GM11168 (cell line): ENCODE results near the gene NUDT19.
"Not testable (repeated sequence)": the region's sequence is repeated elsewhere in the genome, so short reads cannot be mapped to it uniquely, and the experiment has no call there.

Source experiments
- in situ Hi-C: fragments of 300-500 bp; cut with MboI; formaldehyde crosslinking; loops from one replicate; pipeline ENCODE4 v1.12.0; 2022; ENCODE audit warnings: low sequenced_read_pairs; ENCODE audit not compliant: unreplicated experiment

NUDT19 gene

DNA sequence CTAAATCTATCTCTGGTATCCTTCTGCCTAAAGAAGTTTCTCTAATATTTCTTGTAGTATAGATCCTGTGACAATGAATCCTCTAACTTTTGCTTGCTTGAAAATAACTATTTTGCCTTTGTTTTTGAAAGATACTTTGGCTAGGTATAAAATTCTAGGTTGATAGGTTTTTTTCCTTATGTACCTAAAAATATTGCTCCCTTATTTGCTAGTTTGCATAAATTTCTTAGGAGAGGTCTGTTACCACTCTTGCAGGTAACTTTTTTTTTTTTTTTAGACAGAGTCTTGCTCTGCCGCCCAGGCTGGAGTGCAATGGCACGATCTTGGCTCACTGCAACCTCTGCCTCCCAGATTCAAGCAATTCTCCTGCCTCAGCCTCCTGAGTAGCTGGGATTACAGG, 12.4 kb downstream of the NUDT19 start:
- in situ Hi-C loops: not testable (repeated sequence)

DNA sequence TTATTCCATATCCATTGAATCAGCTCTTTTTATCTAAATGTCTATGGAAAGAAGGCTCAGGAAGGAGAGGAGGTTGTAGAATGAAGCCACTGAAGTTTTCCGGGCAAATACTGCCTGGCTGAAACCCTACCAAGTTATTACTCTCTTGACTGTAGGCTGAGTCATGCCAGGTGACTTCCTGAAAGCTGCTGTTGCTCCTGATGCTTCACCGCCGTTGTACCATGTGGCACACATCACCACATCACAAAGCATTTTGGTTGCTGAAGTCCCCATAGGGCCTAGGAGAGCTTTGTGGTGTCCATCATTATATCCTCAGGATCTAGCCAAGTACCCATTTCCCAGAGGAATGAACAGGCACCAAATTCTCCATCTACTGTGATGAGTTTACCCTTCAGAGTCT, 16.8 kb downstream of the NUDT19 start:
- in situ Hi-C loops: no loop called here

DNA sequence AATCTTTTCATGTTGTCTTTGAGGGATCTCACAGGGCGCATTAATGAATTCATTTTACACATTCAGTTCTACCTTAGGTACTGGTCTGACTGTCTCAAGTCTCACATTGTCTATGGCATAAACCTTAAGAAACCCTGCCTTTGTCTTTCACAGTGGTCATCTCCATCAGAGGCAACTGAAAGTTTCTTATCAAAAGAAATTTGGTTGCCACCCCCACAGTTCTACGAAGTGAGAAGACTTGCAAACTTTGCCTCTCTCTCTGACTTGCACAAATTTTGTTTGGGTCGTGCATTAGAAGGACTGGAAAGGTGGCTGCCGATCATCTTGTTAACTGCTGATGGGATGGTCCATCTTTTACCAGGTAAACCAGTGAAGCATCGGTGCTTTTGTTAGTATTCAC, 17.4 kb downstream of the NUDT19 start:
- in situ Hi-C loops: no loop called here

DNA sequence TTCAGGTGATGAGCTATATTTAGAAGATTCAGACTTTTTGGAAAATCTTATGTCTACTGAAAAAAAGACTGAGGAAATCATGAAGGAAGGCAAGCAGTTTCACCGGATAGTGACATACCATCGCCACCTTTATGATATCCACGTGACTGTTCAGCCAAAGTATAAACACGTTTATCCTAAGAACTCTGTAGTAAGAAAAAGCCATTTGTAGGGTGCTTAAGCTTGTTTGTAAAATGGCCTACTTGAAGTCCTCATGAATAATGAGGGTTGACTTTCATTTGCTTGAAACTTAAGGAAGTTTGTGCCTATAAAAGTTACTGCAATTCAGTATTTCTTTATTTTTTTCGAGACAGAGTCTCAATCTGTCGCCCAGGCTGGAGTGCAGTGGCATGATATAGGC, 20.1 kb downstream of the NUDT19 start:
- in situ Hi-C loops: no loop called here

DNA sequence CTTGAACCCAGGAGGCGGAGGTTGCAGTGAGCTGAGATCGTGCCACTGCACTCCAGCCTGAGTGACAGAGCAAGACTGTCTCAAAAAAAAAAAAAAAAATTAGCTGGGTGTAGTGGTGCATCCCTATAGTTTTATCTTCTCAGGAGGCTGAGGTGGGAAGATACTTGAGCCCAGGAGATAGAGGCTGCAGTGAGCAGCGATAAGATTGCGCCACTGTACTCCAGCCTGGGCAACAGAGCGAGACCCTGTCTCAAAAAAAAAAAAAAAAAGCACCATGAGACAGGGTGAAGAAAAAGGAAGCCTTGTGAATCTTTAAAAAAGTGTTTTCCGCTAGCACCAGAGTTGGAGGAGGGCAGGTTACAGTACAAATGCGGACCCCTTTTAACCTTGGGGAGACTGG, 24.6 kb downstream of the NUDT19 start:
- in situ Hi-C loops: not testable (repeated sequence)

DNA sequence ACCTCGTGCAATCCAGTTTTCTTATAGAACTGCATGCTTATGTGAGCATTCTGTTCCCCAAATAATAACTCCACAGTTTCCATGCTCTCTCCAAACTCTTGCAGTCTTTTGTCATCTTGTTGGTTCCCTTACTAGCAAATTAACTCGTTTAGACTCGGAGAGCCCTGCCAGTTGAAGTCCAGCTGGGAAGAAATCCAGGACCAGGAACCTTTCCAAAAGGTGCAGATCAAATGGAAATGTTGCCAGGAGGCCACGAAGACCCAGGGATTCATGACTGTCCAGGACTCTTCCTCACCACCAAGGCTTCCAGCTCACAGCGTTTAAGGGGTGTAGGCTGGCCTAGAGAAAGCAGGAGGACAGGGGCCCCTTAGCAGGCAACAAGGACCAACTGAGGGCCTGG, 25.9 kb downstream of the NUDT19 start:
- in situ Hi-C loops: no loop called here

DNA sequence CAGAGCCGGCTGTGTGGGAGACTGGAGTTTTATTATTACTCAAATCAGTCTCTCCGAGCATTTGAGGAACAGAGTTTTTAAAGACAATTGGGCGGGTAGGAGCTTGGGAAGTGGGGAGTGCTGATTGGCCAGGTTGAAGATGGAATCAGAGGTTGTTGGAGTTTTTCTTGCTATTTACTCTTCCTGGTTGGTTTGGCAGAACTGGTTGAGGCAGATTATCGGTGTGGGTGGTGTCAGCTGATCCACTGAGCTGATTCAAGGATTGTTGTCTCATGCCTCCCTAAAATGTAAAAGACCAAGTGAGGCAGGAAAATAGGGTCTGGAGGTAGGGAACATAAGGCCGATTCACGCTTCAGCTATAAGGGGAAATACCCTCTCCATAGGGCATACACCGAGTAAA, 26.7 kb downstream of the NUDT19 start:
- in situ Hi-C loops: no loop called here

DNA sequence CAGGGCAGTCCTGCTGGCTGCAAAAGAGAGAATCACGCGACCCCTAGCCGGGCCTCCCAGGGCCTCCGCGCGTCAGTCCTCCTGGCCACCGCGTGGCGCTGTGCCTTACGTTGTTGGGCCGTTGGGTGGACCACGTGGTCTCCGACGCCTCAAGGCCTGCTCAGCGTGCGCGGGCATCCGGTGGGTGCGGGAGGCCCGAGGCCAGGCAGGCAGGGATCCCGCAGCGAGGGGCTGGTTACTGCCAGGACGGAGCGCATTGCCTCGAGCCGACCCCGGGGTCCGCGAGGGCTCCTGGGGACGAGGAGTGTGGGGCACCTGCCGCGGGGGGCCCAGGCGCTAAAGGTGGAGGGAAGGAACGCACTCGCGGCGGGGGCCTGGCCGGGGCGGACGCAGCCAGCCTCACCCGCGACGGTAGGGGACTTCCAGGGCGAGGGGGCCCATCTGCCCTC, 28.0 kb downstream of the NUDT19 start, which contains the start of gene TDRD12:
Gene TDRD12 (plus strand): TSS at position 157 of the 449 bp plus-strand sequence. CDS start 306 bp downstream, outside the sequence.
- in situ Hi-C loops: no loop called here

DNA sequence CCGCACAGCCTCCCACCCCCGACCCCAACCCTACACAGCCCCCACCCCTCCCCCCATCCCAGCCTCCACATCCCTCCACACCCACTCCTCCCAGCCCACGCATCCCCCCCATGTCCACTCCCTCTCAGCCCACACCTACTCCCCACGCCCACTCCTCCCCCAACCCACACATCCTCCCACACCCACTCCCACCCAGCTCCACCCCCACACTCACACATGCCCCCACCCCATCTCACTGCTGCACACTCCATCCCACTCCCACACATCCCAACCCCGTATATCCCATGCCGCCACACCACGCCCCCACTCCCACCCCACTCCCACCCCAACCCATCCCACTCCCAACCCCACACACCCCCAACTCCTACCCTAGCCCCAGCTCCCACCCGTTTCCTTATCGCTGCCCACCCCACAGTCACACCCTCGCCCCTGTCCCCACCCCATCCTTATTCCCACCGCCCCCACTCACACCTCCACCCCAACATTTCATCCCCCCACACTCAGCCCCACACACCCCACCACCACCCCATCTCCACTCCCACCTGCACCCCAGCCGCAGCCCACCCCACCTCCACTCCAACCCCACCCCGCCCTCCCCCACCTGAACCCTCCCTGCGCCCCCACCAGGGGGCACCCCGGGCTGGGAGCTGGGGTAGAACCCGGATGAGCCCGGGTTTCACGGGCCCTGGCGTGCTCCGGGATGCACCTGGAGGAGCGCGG, 28.8 kb downstream of the NUDT19 start:
- in situ Hi-C loops: no loop called here

DNA sequence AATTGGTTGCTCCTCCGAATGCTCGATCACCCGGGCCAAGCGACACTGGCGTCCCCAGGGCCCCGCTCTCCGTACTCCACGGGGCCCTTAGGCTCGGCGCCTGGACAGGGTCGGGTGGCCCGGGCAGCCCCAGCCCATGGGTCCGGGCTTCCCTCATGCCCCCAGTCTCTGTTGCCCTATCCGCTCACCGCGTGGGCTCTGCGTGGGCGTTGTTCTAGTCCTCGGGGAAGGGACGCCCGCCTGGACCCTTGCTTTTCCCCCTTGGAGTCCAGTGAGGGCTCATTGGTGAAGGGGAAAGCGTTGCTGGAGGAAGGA, 29.3 kb downstream of the NUDT19 start:
- in situ Hi-C loops: no loop called here

DNA sequence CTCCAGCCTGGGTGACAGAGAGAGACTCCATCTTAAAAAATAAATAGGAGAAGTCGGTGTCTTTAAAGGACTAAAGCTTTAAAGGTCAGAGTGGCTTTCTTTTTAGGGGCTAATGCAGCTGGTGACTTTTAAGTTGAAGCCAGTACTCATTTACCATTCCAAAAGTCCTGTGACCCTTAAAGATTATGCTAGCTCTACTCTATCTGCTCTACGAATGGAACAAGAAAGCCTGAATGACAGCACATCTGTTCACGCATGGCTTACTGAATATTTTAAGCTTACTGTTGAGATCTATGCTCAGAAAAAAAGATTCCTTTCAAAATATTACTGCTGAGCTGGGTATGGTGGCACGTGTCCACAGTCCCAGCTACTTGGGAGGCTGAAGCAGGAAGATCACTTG, 44.3 kb downstream of the NUDT19 start:
- in situ Hi-C loops: no loop called here

DNA sequence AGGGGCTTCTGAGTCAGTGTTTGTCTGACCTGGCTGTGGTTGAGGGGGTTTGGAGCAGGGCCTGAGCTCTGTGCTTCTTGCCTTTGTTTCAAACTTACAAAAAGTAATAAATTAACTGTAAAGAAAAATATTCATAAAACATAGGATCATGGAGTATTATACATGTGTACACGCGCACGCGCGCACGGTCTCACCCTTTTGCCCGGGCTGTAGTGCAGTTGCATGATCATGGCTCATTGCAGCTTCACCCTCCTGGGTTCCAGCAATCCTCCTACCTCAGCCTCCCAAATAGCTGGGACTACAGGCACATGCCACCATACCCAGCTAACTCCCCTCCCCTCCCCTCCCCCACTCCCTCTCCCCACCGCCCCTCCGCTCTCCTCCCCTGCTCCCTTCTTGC, 51.4 kb downstream of the NUDT19 start:
- in situ Hi-C loops: no loop called here

DNA sequence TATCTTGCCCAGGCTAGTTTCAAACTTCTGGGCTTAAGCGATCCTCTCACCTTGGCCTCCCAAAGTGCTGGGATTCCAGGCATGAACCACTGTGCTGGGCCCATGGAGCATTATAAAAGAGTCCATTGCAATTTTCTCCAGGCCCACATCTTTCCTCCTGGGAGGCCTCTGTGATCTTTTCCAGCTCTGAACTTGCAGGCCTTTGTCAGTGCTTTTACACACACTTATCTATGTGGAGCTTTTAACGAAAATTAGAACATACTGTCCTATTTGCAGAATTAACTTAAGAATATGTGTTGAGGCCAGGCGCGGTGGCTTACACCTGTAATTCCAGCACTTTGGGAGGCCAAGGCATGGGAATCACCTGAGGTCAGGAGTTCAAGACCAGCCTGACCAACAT, 51.8 kb downstream of the NUDT19 start:
- in situ Hi-C loops: no loop called here

DNA sequence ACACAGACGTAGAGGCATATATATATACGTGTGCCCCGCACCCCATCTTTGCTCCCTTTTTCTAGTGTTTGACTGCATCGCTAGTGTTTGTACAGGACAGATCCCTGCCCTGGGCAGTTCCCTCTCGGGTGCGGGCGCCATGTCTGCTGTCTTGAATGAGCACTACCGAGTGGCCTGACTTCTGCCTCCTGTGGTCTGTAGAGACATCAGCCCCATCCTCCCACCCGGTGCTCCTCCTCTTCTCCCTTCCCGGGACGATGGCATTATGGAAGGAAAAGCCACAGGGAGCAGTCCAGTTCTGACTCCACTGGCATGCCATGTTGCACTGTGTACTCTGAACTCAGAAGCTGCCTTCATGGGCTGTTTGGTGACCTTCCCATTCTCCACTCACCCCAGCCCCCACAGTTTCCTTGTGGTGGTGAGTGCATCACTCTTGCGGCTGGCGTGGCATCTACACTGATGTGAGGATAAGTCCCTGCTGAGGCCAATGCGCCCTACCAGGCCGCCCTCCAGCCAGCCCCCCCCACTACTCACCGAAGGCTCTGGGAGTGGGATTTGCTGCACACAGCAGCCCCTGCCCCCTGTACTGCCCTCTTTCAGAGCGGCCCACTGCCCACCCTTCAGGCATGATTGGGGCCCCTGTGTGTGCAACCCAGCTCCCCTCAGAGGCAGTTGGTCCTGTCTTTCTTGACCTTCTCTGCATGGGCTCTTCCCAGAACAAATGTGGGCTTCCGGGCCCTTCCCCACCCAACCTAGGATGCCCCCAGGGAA, 53.1 kb downstream of the NUDT19 start:
- in situ Hi-C loops: no loop called here

DNA sequence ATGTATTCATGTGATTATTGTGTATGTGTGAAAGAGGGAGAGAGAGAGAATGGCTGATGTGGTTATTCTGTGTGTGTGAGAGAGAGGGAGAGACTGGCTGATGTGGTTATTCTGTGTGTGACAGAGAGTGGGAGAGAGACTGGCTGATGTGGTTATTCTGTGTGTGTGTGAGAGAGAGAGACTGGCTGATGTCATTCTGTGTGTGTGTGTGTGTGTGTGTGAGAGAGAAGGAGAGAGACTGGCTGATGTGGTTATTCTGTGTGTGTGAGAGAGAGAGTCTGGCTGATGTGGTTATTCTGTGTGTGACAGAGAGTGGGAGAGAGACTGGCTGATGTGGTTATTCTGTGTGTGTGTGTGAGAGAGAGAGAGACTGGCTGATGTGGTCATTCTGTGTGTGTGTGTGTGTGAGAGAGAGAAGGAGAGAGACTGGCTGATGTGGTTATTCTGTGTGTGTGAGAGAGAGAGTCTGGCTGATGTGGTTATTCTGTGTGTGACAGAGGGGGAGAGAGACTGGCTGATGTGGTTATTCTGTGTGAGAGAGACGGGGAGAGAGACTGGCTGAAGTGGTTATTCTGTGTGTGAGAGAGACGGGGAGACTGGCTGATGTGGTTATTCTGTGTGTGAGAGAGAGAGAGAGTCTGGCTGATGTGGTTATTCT, 54.1 kb downstream of the NUDT19 start:
- in situ Hi-C loops: not testable (repeated sequence)

DNA sequence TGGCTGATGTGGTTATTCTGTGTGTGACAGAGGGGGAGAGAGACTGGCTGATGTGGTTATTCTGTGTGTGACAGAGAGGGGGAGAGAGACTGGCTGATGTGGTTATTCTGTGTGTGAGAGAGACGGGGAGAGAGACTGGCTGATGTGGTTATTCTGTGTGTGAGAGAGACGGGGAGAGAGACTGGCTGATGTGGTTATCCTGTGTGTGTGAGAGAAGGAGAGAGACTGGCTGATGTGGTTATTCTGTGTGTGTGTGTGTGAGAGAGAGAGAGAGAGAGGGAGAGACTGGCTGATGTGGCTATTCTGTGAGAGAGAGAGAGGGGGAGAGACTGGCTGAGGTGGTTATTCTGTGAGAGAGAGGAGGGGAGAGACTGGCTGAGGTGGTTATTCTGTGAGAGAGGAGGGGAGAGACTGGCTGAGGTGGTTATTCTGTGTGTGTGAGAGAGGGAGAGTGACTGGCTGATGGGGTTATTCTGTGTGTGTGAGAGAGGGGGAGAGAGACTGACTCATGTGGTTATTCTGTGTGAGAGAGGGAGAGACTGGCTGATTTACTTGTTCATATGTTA, 55.1 kb downstream of the NUDT19 start:
- in situ Hi-C loops: not testable (repeated sequence)

DNA sequence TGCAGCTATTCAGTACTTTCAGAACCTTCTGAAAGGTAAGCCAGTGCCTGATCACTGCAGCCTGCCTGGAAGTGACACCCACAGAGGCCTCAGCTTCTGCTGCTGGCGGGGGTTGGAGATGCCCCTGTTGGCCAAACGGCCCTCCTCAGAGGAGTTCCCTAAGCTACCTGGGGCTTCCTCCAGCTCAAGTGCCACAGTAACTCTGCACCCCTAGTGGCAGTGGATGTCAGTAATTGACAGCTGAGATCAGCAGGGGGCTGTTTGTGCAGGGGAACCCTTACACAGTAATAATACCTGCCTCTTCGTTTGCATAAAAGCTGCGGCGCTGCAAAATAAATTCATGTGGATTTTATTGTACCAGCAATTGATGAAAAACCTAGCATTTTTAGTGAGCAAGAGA, 56.9 kb downstream of the NUDT19 start:
- in situ Hi-C loops: no loop called here

DNA sequence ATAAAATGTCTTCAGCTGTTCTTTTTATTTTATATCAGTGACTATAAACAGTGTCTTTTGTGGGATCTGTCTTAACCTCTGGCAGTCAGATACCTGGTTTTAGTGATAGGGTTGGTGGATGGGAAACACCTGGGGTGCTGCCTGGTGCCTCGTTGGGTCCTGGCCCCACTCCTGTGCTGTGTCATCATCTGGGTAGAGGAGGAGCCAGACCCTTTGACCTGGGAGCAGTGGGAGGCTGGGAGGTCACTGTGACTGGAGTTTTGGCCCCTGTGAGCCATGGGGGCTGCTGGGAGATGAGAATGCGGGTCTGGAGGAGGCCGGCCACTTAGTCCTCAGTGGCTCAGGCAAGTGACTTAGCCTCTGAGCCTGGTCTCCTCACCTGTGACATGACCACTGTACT, 57.3 kb downstream of the NUDT19 start:
- in situ Hi-C loops: no loop called here

DNA sequence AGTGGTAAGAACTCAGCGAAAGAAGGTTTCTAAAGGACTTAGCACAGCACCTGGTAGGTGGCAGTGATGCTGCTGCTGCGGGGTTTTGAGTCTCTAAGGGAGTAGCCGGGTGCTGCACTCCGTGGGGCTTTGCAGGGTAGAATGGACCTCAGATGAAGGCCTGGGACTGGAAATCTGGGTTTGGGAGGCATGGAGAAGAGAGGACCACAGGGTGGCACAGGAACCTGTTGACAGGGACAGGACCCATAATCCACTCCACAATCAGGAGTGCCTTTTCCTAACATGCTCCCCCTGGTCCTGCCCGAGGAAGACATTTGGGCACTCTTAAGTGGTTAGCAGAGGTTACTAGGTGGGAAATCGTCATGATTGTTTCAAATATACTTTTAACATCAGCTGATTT, 57.7 kb downstream of the NUDT19 start:
- in situ Hi-C loops: no loop called here

DNA sequence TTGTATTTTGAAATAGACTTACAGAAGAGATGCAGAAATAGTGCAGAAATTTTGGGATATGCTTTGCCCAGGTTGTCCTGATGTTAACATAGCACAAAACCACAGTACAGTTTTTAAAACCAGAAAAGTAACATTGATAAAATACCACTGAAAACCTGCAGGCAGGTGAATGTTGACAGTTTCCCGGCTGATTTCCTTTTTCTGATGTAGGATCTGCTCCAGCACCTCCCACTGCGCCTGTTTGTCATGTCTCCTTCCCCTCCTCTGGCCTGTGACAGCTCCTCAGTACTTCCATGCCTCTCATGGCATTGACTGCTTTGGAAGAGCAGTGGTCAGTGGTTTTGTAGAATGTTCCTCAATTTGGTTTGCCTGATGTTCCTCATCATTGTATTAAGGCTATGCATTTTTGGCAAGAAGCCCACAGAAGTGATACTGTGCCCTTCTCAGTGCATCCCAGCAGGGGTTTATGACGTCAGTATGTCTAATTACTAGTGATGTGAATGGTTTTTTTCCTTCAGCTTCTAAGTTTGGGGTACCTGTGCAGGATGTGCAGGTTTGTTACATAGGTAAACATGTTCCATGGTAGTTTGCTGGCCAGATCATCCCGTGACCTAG, 58.9 kb downstream of the NUDT19 start:
- in situ Hi-C loops: no loop called here

DNA sequence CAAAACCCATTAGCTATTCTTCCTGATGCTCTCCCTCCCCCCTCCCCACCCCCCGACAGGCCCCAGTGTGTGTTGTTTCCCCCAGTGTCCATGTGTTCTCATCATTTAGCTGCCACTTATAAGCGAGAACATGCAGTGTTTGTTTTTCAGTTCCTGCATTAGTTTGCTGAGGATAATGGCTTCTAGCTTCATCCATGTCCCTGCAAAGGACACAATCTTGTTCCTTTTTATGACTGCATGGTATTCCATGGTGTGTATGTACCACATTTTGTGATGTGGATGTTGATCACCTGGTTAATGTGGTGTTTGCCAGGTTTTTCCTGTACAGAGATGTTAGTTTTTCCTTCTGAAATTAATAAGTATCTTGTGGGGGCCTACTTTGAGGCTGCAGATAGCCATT, 59.4 kb downstream of the NUDT19 start:
- in situ Hi-C loops: no loop called here
